Liver (tissue), 9 donors: ENCODE measurements around the gene ARHGEF25. TPM values are rescaled to one million over a fixed set of nuclear protein-coding genes. Genes with fewer than 3 reads are reported as not detected.

Experiments used
- DNase-seq: peaks from one replicate; pipeline ENCODE4 v3.0.0-alpha.2; 2017; ENCODE audit warnings: low spot score
- H3K27ac ChIP-seq, 2 donors: one replicate each; pipeline ENCODE4 v1.7.0; 2013; ENCODE audit warnings: inconsistent platforms in 2 of 2, low read length in 2 of 2, control low read depth in 1 of 2, low read depth in 1 of 2, mild to moderate bottlenecking in 1 of 2
- H3K27me3 ChIP-seq, 4 donors: one replicate each; pipeline versions ENCODE4 v1.6.1 to v1.7.0; 2013; ENCODE audit warnings: low read length in 3 of 4, inconsistent platforms in 1 of 4, mild to moderate bottlenecking in 1 of 4, moderate library complexity in 1 of 4; ENCODE audit not compliant: control insufficient read depth in 4 of 4, insufficient read depth in 4 of 4
- H3K36me3 ChIP-seq, 4 donors: one replicate each; pipeline versions ENCODE4 v1.6.1 to v1.7.0; 2013; ENCODE audit warnings: low read length in 3 of 4, mild to moderate bottlenecking in 3 of 4, low read depth in 1 of 4, moderate library complexity in 1 of 4; ENCODE audit not compliant: control insufficient read depth in 4 of 4, insufficient read depth in 3 of 4
- H3K4me1 ChIP-seq, 4 donors: one replicate each; pipeline versions ENCODE4 v1.6.1 to v1.7.0; 2013; ENCODE audit warnings: low read length in 3 of 4, mild to moderate bottlenecking in 3 of 4, moderate library complexity in 1 of 4; ENCODE audit not compliant: control insufficient read depth in 4 of 4, insufficient read depth in 4 of 4
- H3K4me3 ChIP-seq, 3 donors: one replicate each; pipeline versions ENCODE4 v1.6.1 to v1.7.0; 2013; ENCODE audit warnings: low read length in 3 of 3, control low read depth in 1 of 3, low read depth in 1 of 3, mild to moderate bottlenecking in 1 of 3
- H3K9ac ChIP-seq, 2 donors: one replicate each; pipeline ENCODE4 v1.7.0; 2013; ENCODE audit warnings: low read length in 2 of 2, mild to moderate bottlenecking in 2 of 2, moderate library complexity in 2 of 2, control low read depth in 1 of 2, low read depth in 1 of 2
- H3K9me3 ChIP-seq, 4 donors: one replicate each; pipeline versions ENCODE4 v1.6.1 to v1.7.0; 2013; ENCODE audit warnings: low read length in 3 of 4; ENCODE audit not compliant: control insufficient read depth in 4 of 4
- FOXA2 ChIP-seq: IDR thresholded peaks from 2 replicates; pipeline ENCODE4 v1.6.1; 2016; ENCODE audit warnings: antibody characterized with exemption
- GABPA ChIP-seq, 2 donors: IDR thresholded peaks in 1 of 2; conservative IDR thresholded peaks in 1 of 2; 2 replicates each; pipeline ENCODE4 v1.6.1; 2016; ENCODE audit warnings: antibody characterized with exemption in 2 of 2, mild to moderate bottlenecking in 1 of 2, moderate library complexity in 1 of 2
- HNF4G ChIP-seq: IDR thresholded peaks from 2 replicates; pipeline ENCODE4 v1.6.1; 2016; ENCODE audit warnings: antibody characterized with exemption
- MAX ChIP-seq: IDR thresholded peaks from 2 replicates; pipeline ENCODE4 v1.6.1; 2016; ENCODE audit warnings: antibody characterized with exemption
- NR2F2 ChIP-seq: IDR thresholded peaks from 2 replicates; pipeline ENCODE4 v1.6.1; 2016; ENCODE audit warnings: antibody characterized with exemption
- RAD21 ChIP-seq, 2 donors: IDR thresholded peaks; 2 replicates each; pipeline ENCODE4 v1.6.1; 2016; ENCODE audit warnings: antibody characterized with exemption in 2 of 2, mild to moderate bottlenecking in 2 of 2
- RXRA ChIP-seq, 2 donors: IDR thresholded peaks; 2 replicates each; pipeline ENCODE4 v1.6.1; 2017 to 2018; ENCODE audit warnings: antibody characterized with exemption in 2 of 2, mild to moderate bottlenecking in 1 of 2
- SP1 ChIP-seq: IDR thresholded peaks from 2 replicates; pipeline ENCODE4 v1.6.1; 2018; ENCODE audit warnings: antibody characterized with exemption, mild to moderate bottlenecking
- TAF1 ChIP-seq: conservative IDR thresholded peaks from 2 replicates; pipeline ENCODE4 v1.6.1; 2016; ENCODE audit warnings: antibody characterized with exemption, mild to moderate bottlenecking
- YY1 ChIP-seq: IDR thresholded peaks from 2 replicates; pipeline ENCODE4 v1.6.1; 2016; ENCODE audit warnings: antibody characterized with exemption, mild to moderate bottlenecking
- WGBS: extraction: QIAGEN DNeasy Blood & Tissue Kit; methylation state at CpG from one replicate; pipeline ENCODE4 v1.1.7; 2013; 5-methylcytosine and 5-hydroxymethylcytosine counted together
- polyA plus RNA-seq, 2 donors: library from polyadenylated mRNA; stranded (reverse) in 1 of 2; unstranded in 1 of 2; fragments of 200-250 nt in 1 of 2; fragments of >200 nt in 1 of 2; fragmentation: Nextera tagmentation in 1 of 2; extraction: Ambion mirVana in 1 of 2; gene quantifications; one replicate each; pipeline versions ENCODE4 v1.2.1 to v1.2.3, GENCODE V29; 2013 to 2015
- total RNA-seq, 2 donors: library from RNA; depleted of rRNA; stranded (reverse); fragments of >200 nt; gene quantifications; one replicate each; pipeline ENCODE4 v1.2.3, GENCODE V29; 2014
- donor health status: healthy.
- donor health status: healthy.
- donor health status: healthy.
- donor health status: healthy.
- donor health status: healthy.

The ARHGEF25 gene
- total and polyA plus RNA-seq, 4 donors = 0.57 to 2.3 (median 1.9) TPM

- TF ChIP-seq RAD21 (IDR thresholded peaks at IDR 0.05) = no peak
- TF ChIP-seq MAX = no peak
- no peak for TF ChIP-seq FOXA2
- TF ChIP-seq HNF4G = no peak
Observed at GRCh38 chr12:57626921-57627445, 15.7 kb downstream of the ARHGEF25 start (continued).

GRCh38 chr12:57627501-57628279 lies 16.5 kb downstream of the ARHGEF25 start:
- Histone ChIP-seq H3K9ac (no peak overlapping the region), H3K9me3 (no peaks in the 10 kb centered on the region), H3K27me3 (peaks cover 11 to 21% (median 16%) of the 10 kb centered on the region in 4 donors), H3K4me1 (peaks cover 6 to 17% (median 8%) of the 10 kb centered on the region in 4 donors), H3K27ac (no peak overlapping the region), H3K36me3 (no peaks in the 10 kb centered on the region), H3K4me3 (no peak overlapping the region)
- TF ChIP-seq GABPA (IDR thresholded peaks at IDR 0.05 in 1 of 2, conservative IDR thresholded peaks at IDR 0.05 in 1 of 2) (no peak), RXRA (IDR thresholded peaks at IDR 0.05) (no peak)
- WGBS = 8% methylated on average over 67 of the region's 67 CpGs
- DNase-seq = peak; percentile 33

GRCh38 chr12:57628280-57629191 lies 17.3 kb downstream of the ARHGEF25 start:
- H3K36me3 ChIP-seq = no peaks in the 10 kb centered on the region
- no peak overlapping the region for H3K27ac ChIP-seq
- no peak overlapping the region for H3K9ac ChIP-seq
- no peak for TF ChIP-seq TAF1
- TF ChIP-seq MAX = no peak
- TF ChIP-seq YY1 = no peak
- TF ChIP-seq SP1 = no peak
- TF ChIP-seq HNF4G = no peak
- TF ChIP-seq NR2F2 = no peak
- 50% methylated on average over 29 of the region's 29 CpGs for WGBS
- H3K27me3 ChIP-seq = peaks cover 12 to 18% (median 16%) of the 10 kb centered on the region in 4 donors
- peaks cover 6 to 23% (median 11%) of the 10 kb centered on the region in 4 donors for H3K4me1 ChIP-seq
- no peak for DNase-seq
- H3K9me3 ChIP-seq = no peaks in the 10 kb centered on the region
- no peak overlapping the region for H3K4me3 ChIP-seq

GRCh38 chr12:57629897-57630471 lies 18.7 kb downstream of the ARHGEF25 start:
- H3K36me3 ChIP-seq = no peaks in the 10 kb centered on the region
- 91% methylated on average over 5 of the region's 5 CpGs for WGBS
- no peak overlapping the region for H3K9ac ChIP-seq
- no peak for TF ChIP-seq GABPA (IDR thresholded peaks at IDR 0.05 in 1 of 2, conservative IDR thresholded peaks at IDR 0.05 in 1 of 2)
- no peak for TF ChIP-seq FOXA2
- TF ChIP-seq TAF1 = no peak
- no peak for DNase-seq
- H3K9me3 ChIP-seq = no peaks in the 10 kb centered on the region
- H3K27ac ChIP-seq = no peak overlapping the region
- peaks cover 13 to 18% (median 15%) of the 10 kb centered on the region in 4 donors for H3K27me3 ChIP-seq
- no peak overlapping the region for H3K4me3 ChIP-seq
- H3K4me1 ChIP-seq = peaks cover 6 to 23% (median 11%) of the 10 kb centered on the region in 4 donors
